Caco-2 (cell line): Measurements from ENCODE around the gene MECR. TPM values are rescaled to one million over a fixed set of nuclear protein-coding genes. Genes with fewer than 3 reads are reported as not detected.
"Not testable (repeated sequence)": the region's sequence is repeated elsewhere in the genome, so short reads cannot be mapped to it uniquely, and the experiment has no call there.

Source experiments
- BruUV-seq: library from RNA; stranded (reverse); fragments of 400-500 nt; replicated peaks from 2 replicates; lab custom pipeline; 2021; lab: Mats Ljungman, UMichigan
- CTCF ChIA-PET: fragments of 300-600 bp; sonication (Branson Sonifier 250); formaldehyde crosslinking; loops from one replicate; lab custom pipeline; 2022; ENCODE audit warnings: antibody characterized with exemption; lab: Charles Lee
- POLR2A ChIA-PET: fragments of 300-600 bp; sonication (Branson Sonifier 250); formaldehyde crosslinking; loops from one replicate; lab custom pipeline; 2022; ENCODE audit warnings: antibody characterized with exemption; lab: Charles Lee
- DNase-seq, 2 experiments: peaks; one replicate each; pipeline versions ENCODE4 v3.0.0 to v3.0.0-alpha.2; 2020 to 2022
- H3K27me3 ChIP-seq: replicated peaks from 2 replicates; pipeline ENCODE4 v1.6.0; 2011; ENCODE audit warnings: low read length; ENCODE audit not compliant: control insufficient read depth, insufficient read depth
- H3K36me3 ChIP-seq: 2 replicates; pipeline ENCODE4 v1.5.1; 2011; ENCODE audit warnings: low read length; ENCODE audit not compliant: control insufficient read depth, insufficient read depth
- H3K4me1 ChIP-seq: fragments of 250-450 bp; sonication (Bioruptor Pico); 2 replicates; pipeline ENCODE4 v1.5.1; 2020; ENCODE audit warnings: mild to moderate bottlenecking
- H3K4me3 ChIP-seq: 2 replicates; pipeline ENCODE4 v1.5.1; 2011; ENCODE audit warnings: low read depth, mild to moderate bottlenecking, control low read depth, low read length
- H3K9me3 ChIP-seq: fragments of 250-450 bp; sonication (Bioruptor Pico); 2 replicates; pipeline ENCODE4 v1.5.1; 2020; ENCODE audit warnings: mild to moderate bottlenecking, moderate library complexity
- H3K27ac Mint-ChIP-seq: one replicate; pipeline ENCODE4 v1.8.0; 2022; ENCODE audit warnings: mixed read lengths; ENCODE audit not compliant: unreplicated experiment
- H3K27me3 Mint-ChIP-seq: one replicate; pipeline ENCODE4 v1.8.0; 2022; ENCODE audit warnings: mixed read lengths; ENCODE audit not compliant: insufficient read depth, unreplicated experiment
- H3K36me3 Mint-ChIP-seq: one replicate; pipeline ENCODE4 v1.8.0; 2022; ENCODE audit warnings: mild to moderate bottlenecking, mixed read lengths; ENCODE audit not compliant: insufficient read depth, unreplicated experiment
- H3K4me1 Mint-ChIP-seq: one replicate; pipeline ENCODE4 v1.8.0; 2022; ENCODE audit warnings: low read depth, mixed read lengths; ENCODE audit not compliant: unreplicated experiment
- H3K4me3 Mint-ChIP-seq: one replicate; pipeline ENCODE4 v1.8.0; 2022; ENCODE audit warnings: mild to moderate bottlenecking, moderate library complexity, mixed read lengths; ENCODE audit not compliant: unreplicated experiment
- H3K9me3 Mint-ChIP-seq: one replicate; pipeline ENCODE4 v1.8.0; 2022; ENCODE audit warnings: mixed read lengths; ENCODE audit not compliant: unreplicated experiment
- CTCF ChIP-seq, 2 experiments: fragments of 200-600 bp in 1 of 2; IDR thresholded peaks; 1 replicate in 1 of 2; 2 replicates in 1 of 2; pipeline versions ENCODE4 v1.5.1 to v1.8.0; 2011 to 2022; ENCODE audit warnings: antibody characterized with exemption in 1 of 2, control low read depth in 1 of 2, inconsistent platforms in 1 of 2, low read depth in 1 of 2, low read length in 1 of 2, mild to moderate bottlenecking in 1 of 2, moderate library complexity in 1 of 2; ENCODE audit not compliant: insufficient read depth in 1 of 2, severe bottlenecking in 1 of 2, unreplicated experiment in 1 of 2
- intact Hi-C: fragments of 100-400 bp; cut with micrococcal nuclease; formaldehyde crosslinking; loops from one replicate; pipeline ENCODE4 v1.10.0; 2022; ENCODE audit not compliant: unreplicated experiment
- total RNA-seq: library from RNA; stranded (reverse); gene quantifications from 2 replicates; pipeline ENCODE4 v1.2.3, GENCODE V29; 2022

MECR gene
- total RNA-seq, 1 experiment from 2014 or later, result 23.1 TPM

GRCh38 chr1:29224356-29224837 lies 6.3 kb downstream of the MECR start:
- no TSS peak for BruUV-seq
- no peaks in the 10 kb centered on the region for H3K36me3 ChIP-seq
- no peak for DNase-seq
- Mint-ChIP-seq H3K4me1 (no peaks in the 10 kb centered on the region), H3K27ac (no peak overlapping the region), H3K9me3 (no peaks in the 10 kb centered on the region), H3K36me3 (peaks cover 3% of the 10 kb centered on the region), H3K4me3 (no peak overlapping the region), H3K27me3 (no peaks in the 10 kb centered on the region)
- TF ChIP-seq CTCF (IDR thresholded peaks at IDR 0.05; ENCODE audit: insufficient read depth in 1 of 2, low read depth in 1 of 2, low read length in 1 of 2, severe bottlenecking in 1 of 2, unreplicated experiment in 1 of 2), result no peak
- H3K4me3 ChIP-seq, result no peak overlapping the region
- ChIA-PET POLR2A (no interaction called here), CTCF (no interaction called here)
- H3K9me3 ChIP-seq, result no peaks in the 10 kb centered on the region
- intact Hi-C loops, result no loop called here
- H3K27me3 ChIP-seq, result no peaks in the 10 kb centered on the region
- H3K4me1 ChIP-seq, result 0 out of 2 replicates have a peak, but pooled peaks cover 4% of the 10 kb centered on the region

- intact Hi-C loops, result no loop called here
- Mint-ChIP-seq H3K27ac (no peak overlapping the region), H3K4me3 (no peak overlapping the region), H3K36me3 (peaks cover 7% of the 10 kb centered on the region), H3K9me3 (no peaks in the 10 kb centered on the region), H3K27me3 (no peaks in the 10 kb centered on the region), H3K4me1 (no peaks in the 10 kb centered on the region)
- Histone ChIP-seq H3K4me3 (no peak overlapping the region), H3K4me1 (0 out of 2 replicates have a peak, but pooled peaks cover 4% of the 10 kb centered on the region), H3K36me3 (no peaks in the 10 kb centered on the region), H3K27me3 (no peaks in the 10 kb centered on the region), H3K9me3 (no peaks in the 10 kb centered on the region)
- ChIA-PET CTCF (no interaction called here), POLR2A (no interaction called here)
- no peak for DNase-seq
- TF ChIP-seq CTCF (IDR thresholded peaks at IDR 0.05; ENCODE audit: insufficient read depth in 1 of 2, low read depth in 1 of 2, low read length in 1 of 2, severe bottlenecking in 1 of 2, unreplicated experiment in 1 of 2), result no peak
- no TSS peak for BruUV-seq
These were observed 7.2 kb downstream of the MECR start for GRCh38 chr1:29223521-29223920.

GRCh38 chr1:29222686-29223085 lies 8.0 kb downstream of the MECR start:
- CTCF ChIA-PET, result no interaction called here
- H3K4me1 Mint-ChIP-seq, result no peaks in the 10 kb centered on the region
- no peak for DNase-seq
- Histone ChIP-seq H3K9me3 (no peaks in the 10 kb centered on the region), H3K4me3 (no peak overlapping the region), H3K4me1 (0 out of 2 replicates have a peak, but pooled peaks cover 2% of the 10 kb centered on the region), H3K27me3 (no peaks in the 10 kb centered on the region), H3K36me3 (no peaks in the 10 kb centered on the region)
- H3K4me3 Mint-ChIP-seq, result no peak overlapping the region
- intact Hi-C loops, result no loop called here
- POLR2A ChIA-PET, result no interaction called here
- H3K9me3 Mint-ChIP-seq, result no peaks in the 10 kb centered on the region
- H3K27ac Mint-ChIP-seq, result no peak overlapping the region
- TF ChIP-seq CTCF (IDR thresholded peaks at IDR 0.05; ENCODE audit: insufficient read depth in 1 of 2, low read depth in 1 of 2, low read length in 1 of 2, severe bottlenecking in 1 of 2, unreplicated experiment in 1 of 2), result no peak
- BruUV-seq, result no TSS peak
- H3K27me3 Mint-ChIP-seq, result no peaks in the 10 kb centered on the region
- H3K36me3 Mint-ChIP-seq, result peaks cover 7% of the 10 kb centered on the region

- H3K4me3 ChIP-seq, H3K4me3 Mint-ChIP-seq, POLR2A ChIA-PET, H3K36me3 ChIP-seq, H3K4me1 ChIP-seq, H3K36me3 Mint-ChIP-seq, H3K27ac Mint-ChIP-seq, H3K4me1 Mint-ChIP-seq, H3K27me3 ChIP-seq, BruUV-seq, H3K27me3 Mint-ChIP-seq, H3K9me3 Mint-ChIP-seq, H3K9me3 ChIP-seq, DNase-seq, CTCF ChIA-PET, intact Hi-C loops: not testable (repeated sequence)
These were observed 8.5 kb downstream of the MECR start for GRCh38 chr1:29222260-29222659.
